Left lung (tissue), 10 donors: Measurements from ENCODE around the gene STOM. TPM values are rescaled to one million over a fixed set of nuclear protein-coding genes. Genes with fewer than 3 reads are reported as not detected.

ENCODE experiments used
- ATAC-seq: fragments of 200-7000 bp; cut with Tn5 transposase; one replicate; pipeline ENCODE4 v1.9.1; 2020; ENCODE audit warnings: moderate library complexity
- DNase-seq, 4 donors: peaks; one replicate each; pipeline ENCODE4 v3.0.0-alpha.2; 2013 to 2020
- H3K27ac ChIP-seq, 2 donors: fragments of 200-600 bp; sonication (generic) in 1 of 2; one replicate each; pipeline versions ENCODE4 v1.5.0 to v1.8.0; 2020 to 2021
- H3K27me3 ChIP-seq, 2 donors: fragments of 200-600 bp; sonication (generic) in 1 of 2; one replicate each; pipeline versions ENCODE4 v1.5.0 to v1.8.0; 2020 to 2021
- H3K36me3 ChIP-seq, 2 donors: fragments of 200-600 bp; sonication (generic) in 1 of 2; one replicate each; pipeline versions ENCODE4 v1.5.0 to v1.8.0; 2020 to 2021
- H3K4me1 ChIP-seq, 2 donors: fragments of 200-600 bp; one replicate each; pipeline ENCODE4 v1.8.0; 2021
- H3K4me3 ChIP-seq, 2 donors: fragments of 200-600 bp; sonication (generic) in 1 of 2; one replicate each; pipeline versions ENCODE4 v1.5.0 to v1.8.0; 2020 to 2021; ENCODE audit warnings: mild to moderate bottlenecking in 1 of 2
- H3K9me3 ChIP-seq, 2 donors: fragments of 200-600 bp; sonication (generic) in 1 of 2; one replicate each; pipeline versions ENCODE4 v1.5.0 to v1.8.0; 2020 to 2021
- intact Hi-C, 2 donors: fragments of 100-400 bp; cut with DNase I; formaldehyde crosslinking; loops; one replicate each; pipeline versions ENCODE4 v1.11.2 to v1.14.2; 2022
- polyA plus RNA-seq, 6 donors: library from polyadenylated mRNA; unstranded; fragments of 120-200 nt; gene quantifications; one replicate each; pipeline ENCODE4 v1.2.1, GENCODE V29; 2013; ENCODE audit not compliant: insufficient read length in 6 of 6
- total RNA-seq, 2 donors: library from RNA; stranded (reverse); fragmentation: NEBNext Ultra II Directional; extraction: Animal tissue kit (Norgen Biotek cat#: 25700); gene quantifications; one replicate each; pipeline ENCODE4 v1.2.1, GENCODE V29; 2021
- TF ChIP-seq, protein P1 (sequence below), 2 donors: fragments of 200-600 bp; sonication (generic) in 1 of 2; IDR thresholded peaks; one replicate each; pipeline versions ENCODE4 v1.5.0 to v1.8.0; 2021; ENCODE audit warnings: antibody characterized with exemption in 2 of 2
- donor health status: DM: no; HTN: yes; CAD: no.
- donor health status: DM: no; HTN: no; CAD: no.

Gene STOM
- total and polyA plus RNA-seq, 8 donors = 99.8 to 576 (median 114) TPM

DNA sequence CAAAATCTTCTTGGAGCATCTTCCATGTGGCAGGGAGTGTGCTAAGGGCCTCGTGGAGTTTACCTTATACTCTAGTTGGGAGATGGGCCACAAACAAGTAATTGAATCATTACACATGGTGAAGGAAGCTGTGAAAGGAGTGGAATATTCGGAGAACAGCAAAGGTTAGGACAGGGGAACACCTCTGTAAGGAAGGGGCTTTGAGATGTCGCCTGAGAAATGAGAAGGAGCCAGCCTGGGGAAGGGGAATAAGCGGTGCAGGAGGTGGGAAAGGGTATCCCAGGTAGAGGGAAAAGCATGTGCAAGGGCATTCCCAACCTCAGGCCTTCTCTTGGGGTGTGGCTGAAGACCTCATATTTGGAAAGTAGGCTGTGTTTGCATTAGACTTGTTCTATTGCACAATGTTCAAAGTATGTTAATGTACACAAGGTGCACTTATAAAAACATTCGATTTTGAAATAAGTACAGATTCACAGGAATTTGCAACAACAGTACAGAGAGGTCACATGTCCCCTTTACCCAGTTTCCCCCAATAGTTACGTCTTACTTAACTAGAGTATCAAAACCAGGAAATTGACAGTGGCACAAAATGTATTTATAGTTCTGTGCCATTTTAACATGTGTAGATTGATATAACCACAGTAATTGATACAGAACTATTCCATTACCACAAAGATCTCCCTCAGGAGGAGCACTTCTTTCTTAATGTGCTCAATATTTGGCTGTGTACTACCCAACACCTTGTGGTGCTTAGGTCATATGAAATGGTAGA is 2.4 kb upstream of the STOM start:
- H3K4me3 ChIP-seq = no peak overlapping the region

GRCh38 chr9:121371495-121372061 is 1.5 kb upstream of the STOM start:
- DNase-seq = peak in 2 of 4 donors; percentile 74 to 83
- peaks cover 27 to 59% of the 10 kb centered on the region in 2 donors for H3K4me1 ChIP-seq
- intact Hi-C loops = no loop called here
- H3K36me3 ChIP-seq = peaks cover 0 to 3% of the 10 kb centered on the region in 2 donors
- H3K27me3 ChIP-seq = no peaks in the 10 kb centered on the region
- H3K9me3 ChIP-seq = no peaks in the 10 kb centered on the region
- H3K4me3 ChIP-seq = no peak overlapping the region
- TF ChIP-seq, protein P1, sequence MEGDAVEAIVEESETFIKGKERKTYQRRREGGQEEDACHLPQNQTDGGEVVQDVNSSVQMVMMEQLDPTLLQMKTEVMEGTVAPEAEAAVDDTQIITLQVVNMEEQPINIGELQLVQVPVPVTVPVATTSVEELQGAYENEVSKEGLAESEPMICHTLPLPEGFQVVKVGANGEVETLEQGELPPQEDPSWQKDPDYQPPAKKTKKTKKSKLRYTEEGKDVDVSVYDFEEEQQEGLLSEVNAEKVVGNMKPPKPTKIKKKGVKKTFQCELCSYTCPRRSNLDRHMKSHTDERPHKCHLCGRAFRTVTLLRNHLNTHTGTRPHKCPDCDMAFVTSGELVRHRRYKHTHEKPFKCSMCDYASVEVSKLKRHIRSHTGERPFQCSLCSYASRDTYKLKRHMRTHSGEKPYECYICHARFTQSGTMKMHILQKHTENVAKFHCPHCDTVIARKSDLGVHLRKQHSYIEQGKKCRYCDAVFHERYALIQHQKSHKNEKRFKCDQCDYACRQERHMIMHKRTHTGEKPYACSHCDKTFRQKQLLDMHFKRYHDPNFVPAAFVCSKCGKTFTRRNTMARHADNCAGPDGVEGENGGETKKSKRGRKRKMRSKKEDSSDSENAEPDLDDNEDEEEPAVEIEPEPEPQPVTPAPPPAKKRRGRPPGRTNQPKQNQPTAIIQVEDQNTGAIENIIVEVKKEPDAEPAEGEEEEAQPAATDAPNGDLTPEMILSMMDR (IDR thresholded peaks at IDR 0.05) = no peak
- peak overlapping the region; percentile 89 to 96 for H3K27ac ChIP-seq
- ATAC-seq = no peak

More for the DNA sequence above, 2.4 kb upstream of the STOM start:
- H3K4me1 ChIP-seq = peaks cover 23 to 51% of the 10 kb centered on the region in 2 donors
- intact Hi-C loops = no loop called here
- ATAC-seq (peak; percentile 30), DNase-seq (peak in 1 of 4 donors; percentile 47)
- TF ChIP-seq, protein P1 (IDR thresholded peaks at IDR 0.05) = no peak
- H3K36me3 ChIP-seq = no peaks in the 10 kb centered on the region
- peak overlapping the region; percentile 89 to 96 for H3K27ac ChIP-seq
- H3K9me3 ChIP-seq = no peaks in the 10 kb centered on the region
- no peaks in the 10 kb centered on the region for H3K27me3 ChIP-seq

GRCh38 chr9:121368745-121369144 is 1.3 kb downstream of the STOM start:
- Histone ChIP-seq H3K36me3 (peaks cover 0 to 11% of the 10 kb centered on the region in 2 donors), H3K27me3 (no peaks in the 10 kb centered on the region), H3K4me1 (peaks cover 44 to 84% of the 10 kb centered on the region in 2 donors), H3K27ac (peak overlapping the region; percentile 96), H3K4me3 (peak overlapping the region; percentile 64 to 88), H3K9me3 (no peaks in the 10 kb centered on the region)
- TF ChIP-seq, protein P1 (IDR thresholded peaks at IDR 0.05) = no peak
- DNase-seq (no peak), ATAC-seq (no peak)
- intact Hi-C loops = no loop called here

GRCh38 chr9:121368138-121368522 is 1.9 kb downstream of the STOM start:
- no peaks in the 10 kb centered on the region for H3K27me3 ChIP-seq
- H3K9me3 ChIP-seq = no peaks in the 10 kb centered on the region
- H3K4me3 ChIP-seq = peak overlapping the region; percentile 64 to 88
- peaks cover 0 to 11% of the 10 kb centered on the region in 2 donors for H3K36me3 ChIP-seq
- DNase-seq (no peak), ATAC-seq (no peak)
- TF ChIP-seq, protein P1 (IDR thresholded peaks at IDR 0.05) = no peak
- H3K4me1 ChIP-seq = peaks cover 48 to 84% of the 10 kb centered on the region in 2 donors
- H3K27ac ChIP-seq = peak overlapping the region; percentile 96
- intact Hi-C loops = no loop called here
